Measurements from ENCODE around the gene P2RY11. TPM values are rescaled to one million over a fixed set of nuclear protein-coding genes. Genes with fewer than 3 reads are reported as not detected.
A peak's percentile ranks its signal among the peaks of the same experiment; 100 is the strongest.

The P2RY11 gene
- polyA plus RNA-seq, 2 donors = 6.6 to 12.8 TPM

- no peaks in the 10 kb centered on the region for H3K9me3 ChIP-seq (ENCODE audit: control insufficient read depth in 2 of 2, insufficient read depth in 1 of 2, low read depth in 1 of 2, low read length in 1 of 2)
- peaks cover 0 to 8% of the 10 kb centered on the region in 2 donors for H3K4me1 ChIP-seq (ENCODE audit: control insufficient read depth in 2 of 2, insufficient read depth in 2 of 2, low read length in 1 of 2)
- H3K27me3 ChIP-seq (ENCODE audit: control insufficient read depth in 1 of 2, insufficient read depth in 2 of 2, low read length in 2 of 2) = no peaks in the 10 kb centered on the region
- peaks cover 8 to 11% of the 10 kb centered on the region in 2 donors for H3K36me3 ChIP-seq (ENCODE audit: control insufficient read depth in 2 of 2, insufficient read depth in 2 of 2, low read length in 1 of 2)
- H3K27ac ChIP-seq (ENCODE audit: low read depth in 2 of 2, low read length in 1 of 2) = no peak overlapping the region
- H3K4me3 ChIP-seq (ENCODE audit: low read depth in 1 of 2, low read length in 2 of 2) = no peak overlapping the region
These were observed 7.4 kb upstream of the P2RY11 start for GRCh38 chr19:10104130-10104513.

DNA sequence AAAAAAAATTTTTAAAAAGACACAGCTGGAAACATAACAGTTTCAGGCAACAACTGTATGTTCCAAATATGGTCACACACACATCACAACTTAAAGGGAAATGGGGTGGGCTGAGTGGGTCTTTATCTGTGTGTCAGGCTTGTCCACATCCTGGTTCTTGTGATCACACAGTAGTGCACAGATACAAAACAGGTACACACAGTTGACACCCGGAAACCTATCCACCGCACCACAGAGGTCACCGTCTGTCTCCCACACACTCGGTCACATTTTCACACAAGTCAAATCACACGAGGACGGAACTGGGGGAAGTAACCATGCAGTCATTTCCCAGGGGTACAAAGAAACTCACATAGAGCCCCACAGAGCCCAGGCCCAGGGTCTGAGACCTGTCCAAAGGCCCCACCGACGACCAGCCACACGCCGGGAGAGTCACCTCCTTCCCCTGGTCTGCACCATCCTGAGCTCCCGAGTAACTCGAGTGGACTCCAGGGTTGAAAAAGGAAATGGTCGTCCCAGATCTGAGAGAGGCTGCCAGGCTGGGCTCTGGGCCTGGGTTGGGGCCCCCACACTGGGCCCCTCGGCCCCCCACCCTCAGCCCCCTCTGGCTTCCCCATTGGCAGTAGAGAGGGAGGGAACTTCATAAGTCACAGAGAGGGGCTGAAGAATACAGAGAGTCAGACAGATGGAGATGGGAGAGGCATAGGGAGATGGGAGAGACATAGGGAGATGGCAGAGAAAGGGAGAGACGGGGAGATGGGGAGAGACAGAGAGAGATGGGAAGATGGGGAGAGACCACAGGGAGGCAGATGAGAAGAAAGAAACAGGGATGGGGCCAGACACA lies 6.6 kb upstream of the P2RY11 start:
- 52 to 54% methylated on average over 15 of the region's 15 CpGs for WGBS, 2 donors
- Histone ChIP-seq H3K9me3 (ENCODE audit: control insufficient read depth in 2 of 2, insufficient read depth in 1 of 2, low read depth in 1 of 2, low read length in 1 of 2) (no peaks in the 10 kb centered on the region), H3K4me1 (ENCODE audit: control insufficient read depth in 2 of 2, insufficient read depth in 2 of 2, low read length in 1 of 2) (peaks cover 0 to 8% of the 10 kb centered on the region in 2 donors), H3K4me3 (ENCODE audit: low read depth in 1 of 2, low read length in 2 of 2) (no peak overlapping the region), H3K36me3 (ENCODE audit: control insufficient read depth in 2 of 2, insufficient read depth in 2 of 2, low read length in 1 of 2) (peaks cover 8 to 19% of the 10 kb centered on the region in 2 donors), H3K27me3 (ENCODE audit: control insufficient read depth in 1 of 2, insufficient read depth in 2 of 2, low read length in 2 of 2) (no peaks in the 10 kb centered on the region), H3K27ac (ENCODE audit: low read depth in 2 of 2, low read length in 1 of 2) (peak overlapping the region; percentile 62 to 77)

GRCh38 chr19:10105509-10106099 lies 5.9 kb upstream of the P2RY11 start:
- Histone ChIP-seq H3K36me3 (ENCODE audit: control insufficient read depth in 2 of 2, insufficient read depth in 2 of 2, low read length in 1 of 2) (peaks cover 11 to 26% of the 10 kb centered on the region in 2 donors), H3K27me3 (ENCODE audit: control insufficient read depth in 1 of 2, insufficient read depth in 2 of 2, low read length in 2 of 2) (no peaks in the 10 kb centered on the region), H3K4me3 (ENCODE audit: low read depth in 1 of 2, low read length in 2 of 2) (no peak overlapping the region), H3K27ac (ENCODE audit: low read depth in 2 of 2, low read length in 1 of 2) (peak overlapping the region; percentile 45 to 62), H3K9me3 (ENCODE audit: control insufficient read depth in 2 of 2, insufficient read depth in 1 of 2, low read depth in 1 of 2, low read length in 1 of 2) (no peaks in the 10 kb centered on the region), H3K4me1 (ENCODE audit: control insufficient read depth in 2 of 2, insufficient read depth in 2 of 2, low read length in 1 of 2) (peaks cover 0 to 8% of the 10 kb centered on the region in 2 donors)
- WGBS, 2 donors = 36 to 40% methylated on average over 16 of the region's 16 CpGs

GRCh38 chr19:10106100-10106936 lies 5.2 kb upstream of the P2RY11 start, which contains the start of gene PPAN:
PPAN (plus strand) TSS chr19:10106362; CDS start chr19:10106395, 33 bp downstream.
- Histone ChIP-seq H3K9me3 (ENCODE audit: control insufficient read depth in 2 of 2, insufficient read depth in 1 of 2, low read depth in 1 of 2, low read length in 1 of 2) (no peaks in the 10 kb centered on the region), H3K36me3 (ENCODE audit: control insufficient read depth in 2 of 2, insufficient read depth in 2 of 2, low read length in 1 of 2) (peaks cover 11 to 33% of the 10 kb centered on the region in 2 donors), H3K27ac (ENCODE audit: low read depth in 2 of 2, low read length in 1 of 2) (peak within 1 kb of the TSS; percentile 77 to 80), H3K27me3 (ENCODE audit: control insufficient read depth in 1 of 2, insufficient read depth in 2 of 2, low read length in 2 of 2) (no peaks in the 10 kb centered on the region), H3K4me1 (ENCODE audit: control insufficient read depth in 2 of 2, insufficient read depth in 2 of 2, low read length in 1 of 2) (peaks cover 0 to 8% of the 10 kb centered on the region in 2 donors), H3K4me3 (ENCODE audit: low read depth in 1 of 2, low read length in 2 of 2) (peak within 1 kb of the TSS; percentile 80 to 81)
- 1% methylated on average over 66 to 71 of the region's 71 CpGs for WGBS, 2 donors

- H3K4me1 ChIP-seq (ENCODE audit: control insufficient read depth in 2 of 2, insufficient read depth in 2 of 2, low read length in 1 of 2) = peaks cover 0 to 11% of the 10 kb centered on the region in 2 donors
- H3K27ac ChIP-seq (ENCODE audit: low read depth in 2 of 2, low read length in 1 of 2) = no peak overlapping the region
- 70 to 71% methylated on average over 10 of the region's 10 CpGs for WGBS, 2 donors
- peak overlapping the region; percentile 80 to 81 for H3K4me3 ChIP-seq (ENCODE audit: low read depth in 1 of 2, low read length in 2 of 2)
- no peaks in the 10 kb centered on the region for H3K27me3 ChIP-seq (ENCODE audit: control insufficient read depth in 1 of 2, insufficient read depth in 2 of 2, low read length in 2 of 2)
- H3K36me3 ChIP-seq (ENCODE audit: control insufficient read depth in 2 of 2, insufficient read depth in 2 of 2, low read length in 1 of 2) = peaks cover 11 to 38% of the 10 kb centered on the region in 2 donors
- H3K9me3 ChIP-seq (ENCODE audit: control insufficient read depth in 2 of 2, insufficient read depth in 1 of 2, low read depth in 1 of 2, low read length in 1 of 2) = no peaks in the 10 kb centered on the region
These were observed 4.2 kb upstream of the P2RY11 start for GRCh38 chr19:10107254-10107653.

DNA sequence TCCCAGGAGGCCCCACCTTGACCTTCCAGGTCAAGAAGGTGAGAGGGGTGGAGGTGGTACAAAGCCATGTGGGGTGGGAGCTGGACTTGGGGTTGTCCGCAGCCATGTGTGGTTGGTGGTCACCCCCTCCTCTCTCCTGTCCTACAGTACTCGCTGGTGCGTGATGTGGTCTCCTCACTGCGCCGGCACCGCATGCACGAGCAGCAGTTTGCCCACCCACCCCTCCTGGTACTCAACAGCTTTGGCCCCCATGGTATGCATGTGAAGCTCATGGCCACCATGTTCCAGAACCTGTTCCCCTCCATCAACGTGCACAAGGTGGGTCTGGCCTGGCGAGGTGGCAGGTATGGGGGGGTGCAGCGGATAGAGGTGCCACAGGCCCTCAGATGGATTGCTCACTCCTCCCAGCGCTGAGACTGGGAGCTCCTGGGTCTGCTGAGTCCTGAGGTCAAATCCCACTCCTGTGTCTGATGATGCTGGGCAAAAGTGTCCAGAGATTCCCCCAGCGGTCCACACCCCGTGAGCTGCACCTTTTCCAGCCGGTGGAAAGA lies 3.6 kb upstream of the P2RY11 start:
- Histone ChIP-seq H3K36me3 (ENCODE audit: control insufficient read depth in 2 of 2, insufficient read depth in 2 of 2, low read length in 1 of 2) (peaks cover 11 to 40% of the 10 kb centered on the region in 2 donors), H3K4me3 (ENCODE audit: low read depth in 1 of 2, low read length in 2 of 2) (no peak overlapping the region), H3K9me3 (ENCODE audit: control insufficient read depth in 2 of 2, insufficient read depth in 1 of 2, low read depth in 1 of 2, low read length in 1 of 2) (no peaks in the 10 kb centered on the region), H3K4me1 (ENCODE audit: control insufficient read depth in 2 of 2, insufficient read depth in 2 of 2, low read length in 1 of 2) (peaks cover 0 to 12% of the 10 kb centered on the region in 2 donors), H3K27ac (ENCODE audit: low read depth in 2 of 2, low read length in 1 of 2) (no peak overlapping the region), H3K27me3 (ENCODE audit: control insufficient read depth in 1 of 2, insufficient read depth in 2 of 2, low read length in 2 of 2) (no peaks in the 10 kb centered on the region)
- 90 to 92% methylated on average over 14 of the region's 14 CpGs for WGBS, 2 donors

GRCh38 chr19:10109528-10109927 lies 2.0 kb upstream of the P2RY11 start:
- Histone ChIP-seq H3K4me1 (ENCODE audit: control insufficient read depth in 2 of 2, insufficient read depth in 2 of 2, low read length in 1 of 2) (peaks cover 0 to 15% of the 10 kb centered on the region in 2 donors), H3K36me3 (ENCODE audit: control insufficient read depth in 2 of 2, insufficient read depth in 2 of 2, low read length in 1 of 2) (peaks cover 11 to 45% of the 10 kb centered on the region in 2 donors), H3K27ac (ENCODE audit: low read depth in 2 of 2, low read length in 1 of 2) (no peak overlapping the region), H3K9me3 (ENCODE audit: control insufficient read depth in 2 of 2, insufficient read depth in 1 of 2, low read depth in 1 of 2, low read length in 1 of 2) (no peaks in the 10 kb centered on the region), H3K27me3 (ENCODE audit: control insufficient read depth in 1 of 2, insufficient read depth in 2 of 2, low read length in 2 of 2) (no peaks in the 10 kb centered on the region), H3K4me3 (ENCODE audit: low read depth in 1 of 2, low read length in 2 of 2) (no peak overlapping the region)
- WGBS, 2 donors = 91% methylated on average over 14 of the region's 14 CpGs

DNA sequence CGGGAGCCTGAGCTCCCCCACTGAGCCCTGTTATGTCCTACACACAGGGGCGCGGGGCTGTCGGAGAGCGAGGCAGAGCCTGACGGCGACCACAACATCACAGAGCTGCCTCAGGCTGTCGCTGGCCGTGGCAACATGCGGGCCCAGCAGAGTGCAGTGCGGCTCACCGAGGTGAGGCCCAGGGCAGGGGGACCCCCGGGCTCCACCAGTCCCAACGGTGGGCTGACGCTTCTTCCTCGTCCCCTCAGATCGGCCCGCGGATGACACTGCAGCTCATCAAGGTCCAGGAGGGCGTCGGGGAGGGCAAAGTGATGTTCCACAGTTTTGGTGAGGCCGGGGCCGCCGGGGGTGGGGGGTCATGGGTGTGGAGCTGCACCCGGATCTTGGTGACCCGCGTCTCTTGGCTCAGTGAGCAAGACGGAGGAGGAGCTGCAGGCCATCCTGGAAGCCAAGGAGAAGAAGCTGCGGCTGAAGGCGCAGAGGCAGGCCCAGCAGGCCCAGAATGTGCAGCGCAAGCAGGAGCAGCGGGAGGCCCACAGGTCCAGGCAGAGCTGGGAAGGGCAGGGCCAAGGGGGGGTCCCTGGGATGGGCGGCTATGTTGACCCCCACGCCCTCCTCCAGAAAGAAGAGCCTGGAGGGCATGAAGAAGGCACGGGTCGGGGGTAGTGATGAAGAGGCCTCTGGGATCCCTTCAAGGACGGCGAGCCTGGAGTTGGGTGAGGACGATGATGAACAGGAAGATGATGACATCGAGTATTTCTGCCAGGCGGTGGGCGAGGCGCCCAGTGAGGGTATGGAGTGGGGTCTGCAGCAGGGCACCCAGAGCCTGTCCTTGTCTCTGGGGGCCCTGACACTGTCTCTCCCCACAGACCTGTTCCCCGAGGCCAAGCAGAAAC lies 1.2 kb upstream of the P2RY11 start:
- Histone ChIP-seq H3K4me3 (ENCODE audit: low read depth in 1 of 2, low read length in 2 of 2) (no peak overlapping the region), H3K27ac (ENCODE audit: low read depth in 2 of 2, low read length in 1 of 2) (peak overlapping the region in 1 of 2 donors; percentile 25), H3K4me1 (ENCODE audit: control insufficient read depth in 2 of 2, insufficient read depth in 2 of 2, low read length in 1 of 2) (peaks cover 0 to 15% of the 10 kb centered on the region in 2 donors), H3K36me3 (ENCODE audit: control insufficient read depth in 2 of 2, insufficient read depth in 2 of 2, low read length in 1 of 2) (peaks cover 11 to 51% of the 10 kb centered on the region in 2 donors), H3K9me3 (ENCODE audit: control insufficient read depth in 2 of 2, insufficient read depth in 1 of 2, low read depth in 1 of 2, low read length in 1 of 2) (no peaks in the 10 kb centered on the region), H3K27me3 (ENCODE audit: control insufficient read depth in 1 of 2, insufficient read depth in 2 of 2, low read length in 2 of 2) (no peaks in the 10 kb centered on the region)
- WGBS, 2 donors = 88 to 89% methylated on average over 44 of the region's 44 CpGs
